ENCODE measurements around the gene CRIP2.

Gene CRIP2

DNA sequence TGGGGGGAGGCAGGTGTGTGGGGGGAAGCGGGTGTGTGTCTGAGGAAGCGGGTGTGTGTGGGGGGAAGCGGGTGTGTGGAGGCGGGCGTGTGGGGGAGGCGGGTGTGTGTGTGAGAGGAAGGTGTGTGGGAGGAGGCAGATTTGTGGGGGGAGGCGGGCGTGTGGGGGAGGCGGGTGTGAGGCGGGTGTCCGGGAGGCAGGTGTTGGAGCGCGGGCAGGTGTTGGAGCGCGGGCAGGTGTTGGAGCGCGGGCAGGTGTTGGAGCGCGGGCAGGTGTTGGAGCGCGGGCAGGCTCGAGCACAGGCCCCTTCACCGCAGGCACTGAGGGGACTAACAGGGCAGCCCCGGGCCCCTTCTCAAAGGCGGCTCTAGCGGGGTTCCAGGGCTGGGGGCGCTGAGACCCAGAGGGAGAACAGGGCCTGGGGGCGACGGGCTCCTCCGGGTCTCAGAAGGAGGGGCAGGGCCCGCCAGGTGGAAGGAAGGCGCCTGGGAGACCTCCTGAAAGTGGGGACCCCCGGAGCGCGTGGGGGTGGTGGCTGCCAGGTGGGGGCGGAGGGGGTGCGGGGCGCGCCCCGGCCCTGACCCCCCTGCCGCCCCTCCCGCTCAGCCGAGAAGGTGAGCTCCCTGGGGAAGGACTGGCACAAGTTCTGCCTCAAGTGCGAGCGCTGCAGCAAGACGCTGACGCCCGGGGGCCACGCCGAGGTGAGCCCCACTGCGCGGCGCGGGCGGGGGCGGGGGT is 3.2 kb downstream of the CRIP2 start:
- no peak for DNase-seq

DNA sequence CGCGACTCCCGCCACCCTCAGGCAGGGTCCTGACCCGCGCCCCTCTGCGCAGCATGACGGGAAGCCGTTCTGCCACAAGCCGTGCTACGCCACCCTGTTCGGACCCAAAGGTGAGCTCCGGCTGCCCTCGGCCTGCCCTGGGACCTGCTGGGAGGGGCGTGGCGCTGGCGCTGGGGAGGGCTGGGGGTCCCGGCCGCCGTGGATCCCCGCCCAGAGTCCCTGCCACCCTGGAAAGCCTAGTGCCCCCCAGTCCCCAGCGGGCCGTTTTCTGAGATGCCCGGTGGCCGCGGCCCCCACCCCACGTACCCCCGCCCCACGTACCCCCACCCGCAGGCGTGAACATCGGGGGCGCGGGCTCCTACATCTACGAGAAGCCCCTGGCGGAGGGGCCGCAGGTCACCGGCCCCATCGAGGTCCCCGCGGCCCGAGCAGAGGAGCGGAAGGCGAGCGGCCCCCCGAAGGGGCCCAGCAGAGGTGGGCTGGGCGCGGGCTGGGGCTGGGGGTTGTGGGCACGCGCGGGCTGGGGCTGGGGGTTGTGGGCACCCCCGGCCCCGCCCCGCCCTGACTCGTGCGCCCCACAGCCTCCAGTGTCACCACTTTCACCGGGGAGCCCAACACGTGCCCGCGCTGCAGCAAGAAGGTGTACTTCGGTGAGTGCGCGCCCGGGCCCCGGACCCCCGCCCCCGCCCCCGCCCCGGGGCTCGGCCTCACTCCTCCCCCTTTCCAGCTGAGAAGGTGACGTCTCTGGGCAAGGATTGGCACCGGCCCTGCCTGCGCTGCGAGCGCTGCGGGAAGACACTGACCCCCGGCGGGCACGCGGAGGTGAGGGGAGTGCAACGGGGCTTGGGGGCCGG is 4.0 kb downstream of the CRIP2 start:
- DNase-seq = no peak

DNA sequence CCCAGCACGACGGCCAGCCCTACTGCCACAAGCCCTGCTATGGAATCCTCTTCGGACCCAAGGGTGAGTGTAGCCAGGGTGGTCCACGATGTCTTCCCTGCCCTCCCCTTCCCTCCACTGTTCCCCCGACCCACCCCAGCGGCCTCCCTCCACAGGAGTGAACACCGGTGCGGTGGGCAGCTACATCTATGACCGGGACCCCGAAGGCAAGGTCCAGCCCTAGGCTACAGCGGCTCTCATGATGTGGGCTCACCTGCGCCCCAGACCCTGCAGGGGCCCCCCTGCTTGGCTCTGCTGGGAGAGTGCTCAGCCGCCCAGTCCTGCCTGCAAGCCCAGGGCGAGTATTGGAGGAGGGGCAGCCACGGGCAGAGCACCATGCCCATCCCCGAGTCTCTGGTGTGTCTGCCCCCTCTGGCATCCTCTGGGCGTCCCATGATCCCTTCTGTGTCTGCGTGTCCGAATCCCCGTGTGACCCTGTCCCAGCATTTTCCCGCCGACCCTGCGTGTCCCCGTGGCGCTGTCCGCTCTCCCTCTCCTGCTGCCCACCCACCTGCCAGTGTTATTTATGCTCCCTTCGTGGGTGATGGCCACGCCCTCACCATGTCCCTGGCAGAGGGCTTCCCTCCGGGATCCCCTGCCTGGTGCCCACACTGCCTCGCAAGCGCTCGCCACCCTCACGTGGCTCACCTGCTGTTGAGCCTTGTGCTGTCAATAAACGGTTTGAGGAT is 5.0 kb downstream of the CRIP2 start:
- DNase-seq = no peak

DNA sequence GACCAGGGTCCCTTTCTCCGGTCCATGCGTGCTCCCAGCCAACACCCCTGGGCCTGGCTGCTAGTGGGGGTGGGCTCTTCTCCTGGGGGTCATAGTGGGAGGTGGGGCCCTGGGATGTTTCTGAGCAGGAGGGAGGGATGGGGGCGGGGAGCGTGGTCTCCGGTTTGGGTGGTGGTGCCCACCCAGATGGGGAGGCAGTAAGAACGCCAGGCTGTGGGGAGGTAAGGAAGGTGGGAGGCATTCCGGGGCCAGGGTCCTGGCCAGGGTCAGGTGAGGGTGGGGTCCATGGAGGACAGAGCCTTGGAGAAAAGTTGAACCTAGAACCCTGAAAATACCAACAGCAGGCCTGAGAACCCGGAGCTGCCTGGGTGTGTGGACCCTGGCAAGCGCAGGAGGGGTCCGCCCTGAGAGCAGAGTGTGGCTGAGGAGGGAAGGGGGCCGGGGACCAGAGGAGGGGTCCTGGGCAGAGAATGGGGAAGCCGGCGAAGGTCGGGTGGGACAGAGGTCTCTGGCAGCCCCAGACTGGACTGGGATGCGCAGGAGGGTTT is 5.7 kb downstream of the CRIP2 start:
- DNase-seq = no peak

DNA sequence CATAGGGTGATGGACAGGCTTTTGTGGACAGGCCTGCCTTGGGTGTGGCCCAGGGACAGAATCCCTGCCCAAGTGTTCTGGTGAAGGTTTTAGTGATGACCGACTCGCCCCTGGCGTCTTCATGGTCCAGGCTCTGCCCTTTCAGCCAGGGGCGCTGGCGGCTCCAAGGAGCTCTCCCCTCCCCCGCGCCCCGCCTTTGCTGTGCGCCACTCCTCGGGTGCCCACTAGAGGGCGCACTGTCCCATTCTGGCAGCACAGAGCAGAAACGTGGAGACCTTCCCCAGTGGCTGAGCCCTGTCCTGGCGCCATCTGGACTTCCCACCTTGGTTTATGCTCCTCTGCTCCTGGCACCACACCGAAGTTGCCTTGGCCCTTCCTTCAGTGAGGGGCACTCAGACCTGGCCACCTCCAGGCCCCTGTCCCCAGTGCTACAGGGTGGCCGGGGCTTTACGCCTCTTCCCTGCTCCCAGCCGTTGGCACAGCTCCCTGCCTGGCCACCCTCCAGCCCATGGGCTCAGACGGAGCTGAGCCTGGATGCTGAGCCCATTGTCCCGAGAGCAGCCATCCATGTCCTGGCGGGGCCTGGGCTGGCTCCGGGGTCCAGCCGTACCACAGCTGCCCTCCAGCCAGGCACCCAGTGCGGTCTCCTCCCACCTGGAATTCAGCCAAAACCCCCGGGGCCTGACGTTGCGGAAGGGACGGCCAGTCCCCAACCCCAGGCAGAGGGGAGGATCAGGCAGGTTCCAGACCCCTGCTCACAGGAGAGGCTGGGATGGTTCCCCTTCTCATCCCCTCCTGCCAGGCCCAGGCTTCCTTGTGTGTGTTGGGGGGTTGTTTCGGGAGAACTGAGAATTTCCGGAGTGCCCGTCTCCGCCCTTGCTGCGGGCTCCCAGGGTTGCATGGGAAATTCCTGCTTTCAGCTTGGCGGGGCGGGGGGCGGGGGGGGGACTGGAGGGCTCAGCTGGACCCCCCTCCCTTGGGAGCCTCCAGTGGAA is 6.5 kb downstream of the CRIP2 start:
- DNase-seq = peak; percentile 80

DNA sequence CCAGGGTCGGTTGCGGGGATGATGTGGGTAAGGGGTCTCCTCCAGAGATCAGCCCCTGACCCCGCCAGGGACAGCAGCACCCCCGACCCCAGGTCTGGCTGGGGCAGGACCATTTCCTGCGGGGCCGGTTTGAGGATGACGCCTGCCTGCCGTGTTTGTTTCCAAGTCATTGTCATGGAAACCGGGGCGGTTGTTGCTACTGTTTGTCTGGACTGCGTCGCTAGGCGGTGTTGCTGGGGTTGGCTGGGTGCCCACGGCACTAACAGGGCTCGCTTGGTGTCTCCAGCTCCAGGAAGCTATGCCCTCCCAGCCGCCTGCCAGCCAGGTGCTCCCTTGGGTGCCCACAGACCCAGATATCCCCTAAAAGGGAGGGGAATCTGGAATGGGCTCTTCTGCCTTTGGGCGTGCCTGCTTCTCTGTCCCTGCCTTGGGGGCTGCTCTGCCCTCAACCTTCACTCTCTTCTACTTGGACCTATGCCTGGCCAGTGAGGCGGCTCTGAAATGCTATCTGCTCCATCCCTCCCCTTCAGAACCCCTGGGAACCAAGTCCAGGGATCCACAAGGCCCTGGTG is 7.4 kb downstream of the CRIP2 start:
- DNase-seq = peak; percentile 84

DNA sequence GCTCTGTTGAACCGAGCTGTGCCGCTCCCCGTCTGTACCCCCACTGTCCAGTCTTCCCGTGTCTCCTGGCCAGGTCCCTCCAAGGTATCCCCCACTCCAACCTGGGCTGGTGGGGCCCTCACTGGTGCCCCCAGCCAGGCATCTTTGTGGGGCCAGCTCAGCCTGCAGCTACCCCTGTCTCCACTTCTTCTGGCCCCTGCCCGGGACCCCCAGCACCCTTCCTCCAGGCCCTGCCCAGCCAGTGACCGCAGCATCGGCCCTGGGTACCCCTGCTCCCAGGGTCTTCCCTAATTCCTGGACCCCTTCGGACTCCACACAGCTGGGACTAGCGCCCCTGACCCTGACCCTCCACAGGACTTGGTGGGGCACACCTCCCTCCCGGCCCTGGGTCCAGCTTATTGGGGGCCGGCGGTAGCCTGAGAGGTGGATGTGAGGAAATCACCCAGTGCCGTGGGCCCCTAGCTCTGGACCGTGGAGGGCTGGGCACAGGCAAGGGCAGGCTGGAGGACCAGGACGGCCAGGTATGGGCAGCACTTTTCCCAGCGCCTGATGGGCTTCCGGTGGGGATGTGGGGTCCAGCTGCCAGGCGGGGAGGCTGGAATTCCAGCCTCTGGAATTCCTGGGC is 8.0 kb downstream of the CRIP2 start:
- DNase-seq = no peak

DNA sequence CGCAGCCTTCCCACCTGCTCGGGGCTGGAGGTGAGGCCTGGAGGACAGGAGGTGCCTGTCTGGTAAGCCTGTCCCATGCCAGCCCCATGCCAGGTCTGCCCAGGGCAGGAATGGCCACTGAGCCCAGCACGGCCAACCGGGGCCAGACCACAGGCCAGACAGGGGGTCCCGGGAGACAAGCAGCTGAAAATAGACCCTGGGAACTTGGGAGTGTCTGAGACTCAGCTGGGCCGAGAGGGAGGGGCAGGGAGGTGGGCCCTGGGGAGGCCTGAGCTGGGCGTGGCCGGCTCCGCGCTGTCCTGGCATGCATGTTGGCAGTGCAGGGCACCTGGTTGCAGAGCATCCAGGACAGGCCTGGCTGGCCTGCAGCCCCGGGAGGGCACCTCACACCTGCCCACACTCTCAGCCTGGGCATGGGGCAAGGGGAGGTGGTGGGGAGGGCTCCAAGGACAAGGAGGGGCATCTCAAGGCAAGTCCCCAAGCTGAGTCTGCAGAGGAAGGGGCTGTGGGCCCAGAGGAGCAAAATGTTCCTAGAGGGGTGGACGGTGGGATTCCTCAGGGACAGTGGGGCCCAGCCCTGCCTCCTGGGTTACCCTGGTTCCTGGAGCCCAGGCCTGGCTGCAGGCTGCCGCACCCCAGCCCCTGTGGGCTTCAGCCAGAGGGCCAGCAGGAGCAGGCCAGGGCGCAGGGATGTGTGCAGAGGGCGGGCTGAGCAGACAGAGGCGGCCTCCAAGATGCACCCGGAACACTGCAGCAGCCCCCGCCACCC is 8.9 kb downstream of the CRIP2 start:
- DNase-seq = no peak

DNA sequence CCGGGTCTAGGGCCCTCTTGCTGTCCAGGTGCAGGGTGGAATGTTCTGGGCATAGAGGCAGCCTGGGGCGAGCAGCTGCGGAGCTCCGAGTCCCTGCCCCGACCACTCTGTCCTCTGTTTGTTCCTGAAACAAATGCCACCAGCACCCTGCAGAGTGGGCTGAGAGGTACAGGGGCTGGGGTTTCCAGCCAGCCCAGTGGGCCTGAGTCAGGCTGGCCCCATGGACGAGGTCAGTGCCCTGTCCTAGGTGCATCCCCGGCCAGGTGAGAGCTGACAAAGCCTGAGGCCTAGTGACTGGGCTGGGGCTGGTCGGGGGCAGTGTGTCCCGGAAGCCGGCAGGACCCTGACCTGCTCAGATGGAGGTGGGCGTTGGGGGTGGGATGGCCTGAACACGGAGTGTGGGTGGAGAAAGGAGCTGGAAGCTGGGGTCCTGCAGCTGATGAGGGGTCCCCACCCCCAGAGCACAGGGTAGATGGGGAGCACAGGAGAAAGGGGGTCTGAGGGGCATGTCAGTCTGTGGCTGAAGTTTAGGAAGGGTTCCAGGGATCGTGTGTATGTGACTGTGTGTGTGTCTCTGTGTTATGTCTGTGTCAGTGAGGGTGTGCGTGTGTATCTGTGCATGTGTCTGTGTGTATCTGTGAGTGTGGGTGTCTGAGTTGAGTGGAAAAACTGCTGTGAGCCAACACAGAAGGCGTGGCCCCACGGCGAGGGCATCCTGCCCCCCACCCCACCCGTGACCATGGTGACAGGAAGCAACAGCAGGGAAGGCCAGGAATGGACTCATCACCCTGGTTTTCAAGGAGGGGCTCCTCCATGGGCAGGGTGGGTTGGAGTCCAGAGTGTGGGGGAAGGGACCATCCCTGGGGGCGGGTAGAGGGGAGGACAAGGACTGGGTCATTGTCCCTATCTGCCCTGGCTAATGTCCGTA is 9.7 kb downstream of the CRIP2 start:
- DNase-seq = no peak

DNA sequence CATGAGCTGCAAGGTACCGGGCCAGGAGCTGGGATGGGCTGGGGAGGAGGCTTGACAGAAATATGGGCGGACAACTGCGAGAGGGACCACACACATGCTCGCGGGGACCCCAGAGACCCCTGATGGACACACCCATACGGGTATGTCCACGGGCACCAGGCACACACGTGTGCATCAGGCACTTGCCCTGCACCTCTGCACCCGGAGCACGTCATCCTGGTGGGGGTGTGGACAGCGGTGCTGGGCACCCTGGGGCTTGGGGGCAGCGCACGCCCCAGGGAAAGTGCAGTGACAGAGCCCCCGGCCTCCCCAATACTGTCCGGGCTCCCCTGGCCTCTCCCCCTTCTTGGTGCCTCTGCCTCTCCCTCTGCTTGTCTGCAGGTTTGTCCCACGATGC is 10.4 kb downstream of the CRIP2 start:
- no peak for DNase-seq

DNA sequence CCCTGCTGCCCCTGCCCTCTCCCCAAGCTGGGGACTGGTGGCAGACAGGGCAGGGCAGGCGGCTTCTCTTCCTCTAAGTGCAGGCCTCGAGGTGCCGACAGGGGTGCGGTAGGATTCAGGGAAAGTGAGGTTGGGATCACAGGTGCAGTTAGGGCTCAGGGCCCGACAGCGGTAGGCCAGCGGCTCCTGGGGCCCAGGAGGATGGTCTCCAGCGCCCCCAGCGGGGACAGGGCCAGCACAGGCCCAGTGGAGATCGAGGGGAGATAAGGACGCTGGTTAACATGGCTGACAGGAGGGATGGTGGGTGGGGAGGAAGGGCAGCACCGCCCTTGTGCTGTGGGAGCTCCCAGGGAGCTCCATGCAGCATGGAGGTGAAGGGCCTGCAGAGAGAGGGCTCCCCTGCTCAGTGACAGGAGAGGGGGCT is 11.1 kb downstream of the CRIP2 start:
- DNase-seq = no peak

DNA sequence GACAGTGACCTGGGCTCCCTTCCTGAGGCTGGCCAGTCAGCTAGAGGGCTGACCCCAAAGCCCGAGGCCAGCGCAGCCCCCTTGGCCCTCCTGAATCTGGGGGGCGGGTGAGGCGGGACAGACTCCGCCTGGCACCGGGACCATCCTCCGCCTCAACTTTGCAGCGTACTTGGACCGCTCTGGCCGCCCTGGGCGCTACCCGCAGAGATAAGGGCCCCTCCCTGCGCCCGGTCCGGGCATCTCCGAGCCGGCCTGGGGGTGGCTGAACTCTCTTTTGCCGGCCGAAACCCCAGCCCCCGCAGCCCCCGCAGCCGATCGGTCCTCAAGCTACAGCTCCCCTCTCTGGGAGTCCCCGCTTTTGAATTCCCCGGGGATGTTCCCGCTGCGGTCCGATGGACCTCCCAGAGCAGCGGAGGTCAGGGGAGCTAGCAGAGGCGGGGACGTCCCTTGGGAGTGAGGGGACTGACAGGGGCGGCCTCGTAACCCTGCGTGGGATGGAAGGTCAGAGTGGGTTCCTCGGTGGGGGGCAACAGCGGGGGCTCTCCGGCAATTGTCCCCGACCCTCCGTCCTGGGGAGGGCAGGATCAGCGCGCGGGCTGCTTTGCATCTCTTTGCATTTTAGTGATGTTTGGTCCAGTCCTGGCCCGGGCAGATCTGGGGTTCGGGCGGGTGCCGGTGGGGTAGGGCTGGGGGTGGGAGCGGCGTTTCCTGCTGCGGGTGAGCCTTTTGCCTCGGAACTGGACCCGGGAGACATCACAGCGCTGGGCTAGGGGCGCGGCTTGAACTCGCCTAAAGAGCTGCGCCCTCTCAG is 11.7 kb downstream of the CRIP2 start, which contains the start of gene CRIP1:
Gene CRIP1, plus strand, starts transcription at position 724 of the 811 bp plus-strand sequence. CDS start 374 bp downstream, outside the sequence.
- no peak for DNase-seq

DNA sequence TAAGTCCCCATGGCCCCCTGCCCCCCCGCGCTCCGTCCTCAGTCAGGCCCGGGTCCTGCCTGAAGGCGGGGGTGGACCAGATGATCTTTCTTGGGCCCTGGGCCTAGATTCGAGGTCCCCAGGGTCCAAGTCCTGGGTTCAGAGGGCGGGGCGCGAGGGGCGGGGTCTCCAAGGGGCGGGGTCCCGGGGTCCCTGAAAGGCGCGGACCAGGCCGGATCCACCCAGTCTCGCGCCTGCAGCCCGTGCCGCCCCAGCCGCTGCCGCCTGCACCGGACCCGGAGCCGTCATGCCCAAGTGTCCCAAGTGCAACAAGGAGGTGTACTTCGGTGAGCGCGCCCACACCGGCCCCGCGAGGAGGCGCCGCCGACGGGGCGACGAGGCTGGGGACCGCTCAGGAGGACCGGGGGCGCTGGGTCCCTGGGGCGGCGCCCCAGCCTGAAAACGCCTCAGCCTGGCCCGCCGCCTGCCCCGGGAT is 12.4 kb downstream of the CRIP2 start:
- no peak for DNase-seq

DNA sequence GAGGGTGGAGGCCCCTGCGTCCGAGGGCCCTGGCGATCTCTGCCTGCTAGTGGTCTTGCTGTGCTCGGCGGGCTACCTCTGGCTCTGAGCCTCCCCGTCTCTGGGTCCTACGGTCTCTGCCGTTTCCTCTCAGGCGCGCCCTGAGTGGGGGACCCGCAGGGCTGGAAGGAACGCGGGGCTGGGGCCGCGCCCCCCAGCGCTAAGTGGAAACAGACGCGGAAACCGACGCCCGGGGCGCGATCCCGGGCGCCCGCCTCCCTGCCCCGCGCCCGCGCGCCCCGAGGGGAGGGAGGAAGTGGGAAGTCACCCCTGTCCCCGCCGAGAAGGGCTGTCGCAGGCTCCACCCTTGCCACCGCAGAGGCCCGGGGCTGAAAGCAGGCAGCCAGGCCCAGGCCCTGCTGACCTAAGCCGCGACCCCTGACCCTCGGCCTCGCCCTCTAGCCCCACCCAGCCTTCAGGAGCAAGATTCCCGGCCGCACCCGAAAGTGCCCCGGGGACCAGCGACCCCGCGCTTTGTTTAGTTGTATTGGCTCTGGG is 12.9 kb downstream of the CRIP2 start:
- no peak for DNase-seq

DNA sequence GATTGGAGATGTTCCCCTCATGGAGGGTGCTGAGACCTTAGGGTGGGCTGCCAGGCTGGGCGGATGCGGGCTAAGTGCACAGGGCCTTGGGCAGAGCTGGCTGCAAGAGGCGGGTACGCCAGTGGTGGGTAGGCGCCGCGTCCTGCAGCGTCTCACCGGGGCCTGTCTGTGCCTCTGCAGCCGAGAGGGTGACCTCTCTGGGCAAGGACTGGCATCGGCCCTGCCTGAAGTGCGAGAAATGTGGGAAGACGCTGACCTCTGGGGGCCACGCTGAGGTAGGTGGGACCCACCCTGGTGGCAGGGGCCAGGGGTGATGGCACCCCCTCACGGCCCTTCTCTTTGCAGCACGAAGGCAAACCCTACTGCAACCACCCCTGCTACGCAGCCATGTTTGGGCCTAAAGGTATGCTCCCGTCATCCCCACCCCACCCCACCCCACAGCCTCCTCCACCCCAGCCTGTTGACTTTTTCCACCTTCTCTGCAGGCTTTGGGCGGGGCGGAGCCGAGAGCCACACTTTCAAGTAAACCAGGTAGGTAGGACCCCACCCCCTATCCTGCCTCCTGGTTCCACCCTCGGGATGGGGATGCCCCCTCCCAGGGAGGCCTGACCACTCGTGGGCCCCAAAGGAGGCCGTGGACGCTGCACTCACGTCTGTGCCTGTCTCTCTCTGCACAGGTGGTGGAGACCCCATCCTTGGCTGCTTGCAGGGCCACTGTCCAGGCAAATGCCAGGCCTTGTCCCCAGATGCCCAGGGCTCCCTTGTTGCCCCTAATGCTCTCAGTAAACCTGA is 13.6 kb downstream of the CRIP2 start:
- DNase-seq = no peak

DNA sequence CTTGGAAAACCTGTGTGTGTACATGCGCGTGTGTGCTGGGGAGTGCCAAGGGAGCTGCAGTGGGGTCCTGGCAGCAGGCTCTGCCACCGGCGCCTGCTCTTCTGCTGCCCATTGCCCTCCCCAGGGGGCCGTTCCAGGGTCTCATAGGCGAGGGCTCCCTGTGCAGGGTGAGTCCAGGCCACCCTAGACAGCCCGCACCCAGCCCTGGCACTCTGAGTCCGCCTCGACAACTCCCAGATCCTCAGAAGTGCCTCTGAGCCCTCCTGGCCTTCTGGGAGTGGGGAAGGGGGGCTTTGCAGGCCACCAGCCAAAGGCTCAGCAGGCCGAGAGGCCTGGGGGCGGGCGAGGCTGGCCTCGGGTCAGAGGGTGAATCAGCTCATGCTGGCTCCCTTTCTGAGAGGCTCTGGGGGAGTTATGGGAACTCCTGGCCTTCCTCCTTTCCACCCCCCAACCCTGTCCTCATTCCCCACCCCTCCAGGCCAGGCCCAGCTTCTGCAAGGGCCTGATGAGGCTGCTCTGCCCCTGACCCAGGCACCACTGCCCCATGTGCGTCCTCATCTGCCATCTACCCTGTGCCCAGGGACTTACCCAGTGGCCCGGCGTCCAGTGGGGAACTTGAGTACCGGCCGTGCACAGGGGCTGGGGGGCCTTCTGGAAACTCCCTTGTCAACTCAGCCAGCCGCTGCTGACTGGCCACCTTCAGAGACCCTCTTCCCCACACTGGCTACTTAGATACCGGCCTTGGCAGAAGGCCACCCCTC is 14.3 kb downstream of the CRIP2 start:
- DNase-seq = no peak
